Measurements from ENCODE around the gene IQGAP2.

Gene IQGAP2

DNA sequence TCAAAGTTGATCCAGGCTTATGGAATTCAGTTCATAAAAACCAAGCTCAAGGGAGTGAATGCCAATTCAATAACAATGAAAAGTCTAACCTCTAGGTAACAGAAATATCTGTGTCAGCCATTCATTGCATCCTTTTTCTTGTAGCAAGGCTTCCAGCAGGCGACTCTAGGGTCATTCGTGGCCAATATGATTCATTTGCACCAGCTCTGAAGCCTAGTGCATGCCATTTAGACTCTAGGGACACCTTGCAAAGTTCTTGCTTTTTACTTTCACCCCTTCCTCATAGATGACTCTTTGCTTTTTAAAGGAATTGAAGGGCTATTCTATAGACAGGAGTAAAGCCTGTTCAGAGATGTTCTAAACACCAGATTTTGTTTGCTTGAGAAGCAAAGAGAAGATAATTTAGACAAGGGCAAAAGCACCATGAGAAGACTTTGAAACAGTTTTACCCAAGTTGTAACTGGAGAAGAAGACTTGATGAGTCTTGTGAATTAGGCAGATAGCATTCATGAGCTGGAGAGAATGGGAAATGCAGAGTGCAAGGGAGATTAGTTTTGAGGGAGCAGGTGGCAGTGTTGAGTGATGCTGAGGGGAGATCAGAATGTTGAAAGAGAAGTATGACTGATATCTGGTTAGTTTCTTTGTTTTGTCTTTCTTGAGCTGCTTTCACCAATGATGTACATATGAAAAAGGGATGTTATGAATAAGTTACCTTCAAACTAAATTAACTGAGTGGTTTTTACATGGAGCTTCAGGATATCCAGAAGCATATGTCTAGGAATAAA, 125.7 kb downstream of the IQGAP2 start:
- no peak for TF ChIP-seq EZH2phosphoT487 (IDR thresholded peaks at IDR 0.05; ENCODE audit: borderline replicate concordance)
- TF ChIP-seq CTCF (conservative IDR thresholded peaks at IDR 0.05; ENCODE audit: low read length) = peak; percentile 23; the same call in 1 of the 2 replicates
- Histone ChIP-seq H3K9me3 (ENCODE audit: insufficient read depth, low read depth, low read length) (no peaks in the 10 kb centered on the region), H3F3A (ENCODE audit: low read depth) (no peaks in the 10 kb centered on the region; the same call in 1 of the 2 replicates), H3K4me2 (ENCODE audit: low read depth, low read length, poor library complexity, severe bottlenecking) (peak overlapping the region; percentile 13), H3K9me2 (replicated peaks; ENCODE audit: low read depth, low read length) (no peaks in the 10 kb centered on the region), H4K20me1 (ENCODE audit: insufficient read depth, low read length, poor library complexity, severe bottlenecking) (no peaks in the 10 kb centered on the region), H3K9ac (ENCODE audit: low read depth, low read length, poor library complexity, severe bottlenecking) (no peak overlapping the region), H3K27me3 (ENCODE audit: insufficient read depth, low read length, poor library complexity, severe bottlenecking) (no peaks in the 10 kb centered on the region), H3K4me1 (ENCODE audit: insufficient read depth, low read length, poor library complexity, severe bottlenecking) (peaks cover 78% of the 10 kb centered on the region), H3K79me2 (ENCODE audit: insufficient read depth, low read length) (peaks cover 69% of the 10 kb centered on the region), H2AFZ (ENCODE audit: low read length) (no peak overlapping the region), H3K4me3 (ENCODE audit: low read length, poor library complexity, severe bottlenecking) (no peak overlapping the region), H3K36me3 (ENCODE audit: insufficient read depth, low read length) (no peaks in the 10 kb centered on the region)

GRCh38 chr5:76529464-76530344, 126.6 kb downstream of the IQGAP2 start:
- Histone ChIP-seq H3K4me1 (ENCODE audit: insufficient read depth, low read length, poor library complexity, severe bottlenecking) (peaks cover 68% of the 10 kb centered on the region), H3K4me2 (ENCODE audit: low read depth, low read length, poor library complexity, severe bottlenecking) (peak overlapping the region; percentile 34), H3K79me2 (ENCODE audit: insufficient read depth, low read length) (peaks cover 67% of the 10 kb centered on the region), H3K4me3 (ENCODE audit: low read length, poor library complexity, severe bottlenecking) (no peak overlapping the region), H3F3A (ENCODE audit: low read depth) (no peaks in the 10 kb centered on the region; the same call in 1 of the 2 replicates), H3K9me2 (replicated peaks; ENCODE audit: low read depth, low read length) (no peaks in the 10 kb centered on the region), H3K9ac (ENCODE audit: low read depth, low read length, poor library complexity, severe bottlenecking) (peak overlapping the region; percentile 8), H3K36me3 (ENCODE audit: insufficient read depth, low read length) (no peaks in the 10 kb centered on the region), H3K27me3 (ENCODE audit: insufficient read depth, low read length, poor library complexity, severe bottlenecking) (no peaks in the 10 kb centered on the region), H2AFZ (ENCODE audit: low read length) (no peak overlapping the region), H4K20me1 (ENCODE audit: insufficient read depth, low read length, poor library complexity, severe bottlenecking) (no peaks in the 10 kb centered on the region), H3K9me3 (ENCODE audit: insufficient read depth, low read depth, low read length) (no peaks in the 10 kb centered on the region)
- TF ChIP-seq CTCF (conservative IDR thresholded peaks at IDR 0.05; ENCODE audit: low read length) (no peak), EZH2phosphoT487 (IDR thresholded peaks at IDR 0.05; ENCODE audit: borderline replicate concordance) (no peak)

DNA sequence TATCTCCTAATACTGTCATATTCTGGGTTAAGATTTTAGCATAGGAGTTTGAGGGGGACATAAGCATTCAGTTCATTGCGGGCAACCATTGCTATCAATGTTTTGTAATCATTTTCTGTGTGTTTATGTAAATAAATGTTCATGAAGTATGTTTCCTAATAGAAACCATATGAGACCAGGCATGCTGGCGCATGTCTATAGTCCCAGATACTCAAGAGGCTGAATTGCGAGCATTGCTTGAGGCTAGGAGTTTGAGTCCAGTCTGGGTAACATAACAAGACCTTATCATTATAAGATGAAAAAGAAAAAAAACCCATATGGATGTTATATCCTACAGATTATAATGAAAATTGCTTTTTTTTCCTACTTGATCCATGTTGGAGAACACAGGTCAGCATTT, 129.0 kb downstream of the IQGAP2 start:
- Histone ChIP-seq H3K4me1 (ENCODE audit: insufficient read depth, low read length, poor library complexity, severe bottlenecking) (peaks cover 45% of the 10 kb centered on the region), H3K4me2 (ENCODE audit: low read depth, low read length, poor library complexity, severe bottlenecking) (no peak overlapping the region), H2AFZ (ENCODE audit: low read length) (no peak overlapping the region), H3K4me3 (ENCODE audit: low read length, poor library complexity, severe bottlenecking) (no peak overlapping the region), H3K9me3 (ENCODE audit: insufficient read depth, low read depth, low read length) (no peaks in the 10 kb centered on the region), H3K36me3 (ENCODE audit: insufficient read depth, low read length) (no peaks in the 10 kb centered on the region), H3F3A (ENCODE audit: low read depth) (no peaks in the 10 kb centered on the region), H4K20me1 (ENCODE audit: insufficient read depth, low read length, poor library complexity, severe bottlenecking) (no peaks in the 10 kb centered on the region), H3K9ac (ENCODE audit: low read depth, low read length, poor library complexity, severe bottlenecking) (no peak overlapping the region), H3K79me2 (ENCODE audit: insufficient read depth, low read length) (peaks cover 54% of the 10 kb centered on the region), H3K27me3 (ENCODE audit: insufficient read depth, low read length, poor library complexity, severe bottlenecking) (no peaks in the 10 kb centered on the region), H3K9me2 (replicated peaks; ENCODE audit: low read depth, low read length) (no peaks in the 10 kb centered on the region)
- no peak for TF ChIP-seq CTCF (conservative IDR thresholded peaks at IDR 0.05; ENCODE audit: low read length)
- no peak for TF ChIP-seq EZH2phosphoT487 (IDR thresholded peaks at IDR 0.05; ENCODE audit: borderline replicate concordance)
